ENCODE measurements around the gene EFNB3. TPM values are rescaled to one million over a fixed set of nuclear protein-coding genes. Genes with fewer than 3 reads are reported as not detected.

Gene EFNB3
- total RNA-seq, 1 donor from 2014 or later: 28.2 TPM

GRCh38 chr17:7754656-7755055, 49.7 kb downstream of the EFNB3 start:
- H3K4me3 Mint-ChIP-seq: no peak overlapping the region
- H3K4me1 Mint-ChIP-seq: peaks cover 3% of the 10 kb centered on the region
- H3K27ac Mint-ChIP-seq: no peak overlapping the region
- no peaks in the 10 kb centered on the region for H3K27me3 Mint-ChIP-seq (ENCODE audit: low read depth)
- TF ChIP-seq CTCF (IDR thresholded peaks at IDR 0.05; ENCODE audit: unreplicated experiment): no peak
- peaks cover 6% of the 10 kb centered on the region for H3K9me3 Mint-ChIP-seq
- no peaks in the 10 kb centered on the region for H3K36me3 Mint-ChIP-seq
- no peak for DNase-seq (ENCODE audit: low spot score in 2 of 2, unreplicated experiment in 2 of 2)

GRCh38 chr17:7755095-7755890, 50.3 kb downstream of the EFNB3 start:
- Mint-ChIP-seq H3K36me3 (no peaks in the 10 kb centered on the region), H3K27ac (no peak overlapping the region), H3K4me3 (no peak overlapping the region), H3K27me3 (ENCODE audit: low read depth) (no peaks in the 10 kb centered on the region), H3K4me1 (peaks cover 3% of the 10 kb centered on the region), H3K9me3 (peaks cover 3% of the 10 kb centered on the region)
- no peak for TF ChIP-seq CTCF (IDR thresholded peaks at IDR 0.05; ENCODE audit: unreplicated experiment)
- DNase-seq (ENCODE audit: low spot score in 2 of 2, unreplicated experiment in 2 of 2): no peak

- no peaks in the 10 kb centered on the region for H3K9me3 Mint-ChIP-seq
- no peak overlapping the region for H3K4me3 Mint-ChIP-seq
- H3K27ac Mint-ChIP-seq: no peak overlapping the region
- TF ChIP-seq CTCF (IDR thresholded peaks at IDR 0.05; ENCODE audit: unreplicated experiment): no peak
- no peaks in the 10 kb centered on the region for H3K27me3 Mint-ChIP-seq (ENCODE audit: low read depth)
- no peak for DNase-seq (ENCODE audit: low spot score in 2 of 2, unreplicated experiment in 2 of 2)
- H3K36me3 Mint-ChIP-seq: no peaks in the 10 kb centered on the region
- peaks cover 3% of the 10 kb centered on the region for H3K4me1 Mint-ChIP-seq
Measured at GRCh38 chr17:7756968-7757367, 52.0 kb downstream of the EFNB3 start.

Other genes starting within 250 kb of the EFNB3 start
- 36.4 to 40.1 TPM (median 39.7 TPM) in 3 replicates for gene ZBTB4, start 225.6 kb upstream of the EFNB3 start, total RNA-seq
- gene SLC35G6, start 223.8 kb upstream of the EFNB3 start, total RNA-seq: not detected in 3 replicates
- 195 to 208 TPM (median 204 TPM) in 3 replicates for gene POLR2A, start 220.8 kb upstream of the EFNB3 start, total RNA-seq
- 6.6 to 7.7 TPM (median 7.6 TPM) in 3 replicates for gene TNFSF12, start 156.1 kb upstream of the EFNB3 start, total RNA-seq
- 4.3 to 6.1 TPM (median 5.2 TPM) in 3 replicates for gene TNFSF13, start 146.5 kb upstream of the EFNB3 start, total RNA-seq
- gene SENP3, start 143.3 kb upstream of the EFNB3 start, total RNA-seq: 50.3 to 55.9 TPM (median 51.5 TPM) in 3 replicates
- gene CD68, start 125.6 kb upstream of the EFNB3 start, total RNA-seq: 0.44 to 0.86 TPM (median 0.78 TPM) in 3 replicates
- 44.8 to 45.5 TPM (median 45.5 TPM) in 3 replicates for gene MPDU1, start 121.3 kb upstream of the EFNB3 start, total RNA-seq
- 2.0 to 2.3 TPM (median 2.1 TPM) in 3 replicates for gene SOX15, start 115.1 kb upstream of the EFNB3 start, total RNA-seq
- 43.2 to 44.5 TPM (median 43.4 TPM) in 3 replicates for gene FXR2, start 90.3 kb upstream of the EFNB3 start, total RNA-seq
- 80.6 to 95.0 TPM (median 87.7 TPM) in 3 replicates for gene SAT2, start 77.4 kb upstream of the EFNB3 start, total RNA-seq
- 0.60 to 0.84 TPM (median 0.82 TPM) in 3 replicates for gene SHBG, start 75.1 kb upstream of the EFNB3 start, total RNA-seq
- 9.6 to 10.5 TPM (median 10.2 TPM) in 3 replicates for gene ATP1B2, start 54.3 kb upstream of the EFNB3 start, total RNA-seq
- 98.8 to 105 TPM (median 101 TPM) in 3 replicates for gene TP53, start 17.7 kb upstream of the EFNB3 start, total RNA-seq
- 12.3 to 13.6 TPM (median 13.1 TPM) in 3 replicates for gene WRAP53, start 16.7 kb upstream of the EFNB3 start, total RNA-seq
- gene DNAH2, start 12.5 kb downstream of the EFNB3 start, total RNA-seq: 0.18 to 0.64 TPM (median 0.25 TPM) in 3 replicates
- 88.4 to 96.3 TPM (median 94.4 TPM) in 3 replicates for gene KDM6B, start 129.0 kb downstream of the EFNB3 start, total RNA-seq
- 12.3 to 15.4 TPM (median 15.2 TPM) in 3 replicates for gene TMEM88, start 149.9 kb downstream of the EFNB3 start, total RNA-seq
- 63.9 to 67.2 TPM (median 66.4 TPM) in 3 replicates for gene NAA38, start 152.4 kb downstream of the EFNB3 start, total RNA-seq
- gene CYB5D1, start 152.8 kb downstream of the EFNB3 start, total RNA-seq: 12.5 to 13.0 TPM (median 13.0 TPM) in 3 replicates
- 333 to 339 TPM (median 337 TPM) in 3 replicates for gene CHD3, start 183.6 kb downstream of the EFNB3 start, total RNA-seq
- 3.0 to 3.4 TPM (median 3.1 TPM) in 3 replicates for gene RNF227, start 211.1 kb downstream of the EFNB3 start, total RNA-seq
- 18.4 to 18.8 TPM (median 18.5 TPM) in 3 replicates for gene KCNAB3, start 224.7 kb downstream of the EFNB3 start, total RNA-seq
- gene TRAPPC1, start 226.7 kb downstream of the EFNB3 start, total RNA-seq: 98.7 to 119 TPM (median 111 TPM) in 3 replicates
- gene CNTROB, start 227.0 kb downstream of the EFNB3 start, total RNA-seq: 49.4 to 51.5 TPM (median 50.0 TPM) in 3 replicates

Data from mesothelial cell of epicardium (in vitro differentiated cells).